Panc1 (cell line): ENCODE measurements around the gene PARP15.

Experiments used
- CTCF ChIP-seq: fragments of 450-650 bp; IDR thresholded peaks from 2 replicates; pipeline ENCODE4 v1.5.1; 2017; ENCODE audit warnings: mild to moderate bottlenecking
- SIN3A ChIP-seq: IDR thresholded peaks from 2 replicates; pipeline ENCODE4 v1.6.1; 2012; ENCODE audit warnings: low read depth, mild to moderate bottlenecking, low read length, moderate library complexity, borderline replicate concordance; ENCODE audit not compliant: insufficient read depth

- TF ChIP-seq CTCF: no peak
- no peak for TF ChIP-seq SIN3A
These were observed 32.5 kb downstream of the PARP15 start for GRCh38 chr3:122609798-122610559.
